ENCODE data around the gene GNAZ. TPM values are rescaled to one million over a fixed set of nuclear protein-coding genes. Genes with fewer than 3 reads are reported as not detected.

The GNAZ gene
- total RNA-seq, 1 donor from 2014 or later = 1.1 TPM

GRCh38 chr22:23068096-23068831 lies 2.1 kb upstream of the GNAZ start:
- H3K27ac ChIP-seq (ENCODE audit: low read depth, low read length) = no peak overlapping the region
- Mint-ChIP-seq H3K9me3 (ENCODE audit: unreplicated experiment) (peaks cover 5% of the 10 kb centered on the region), H3K4me1 (ENCODE audit: low read depth, unreplicated experiment) (peaks cover 4% of the 10 kb centered on the region), H3K27ac (ENCODE audit: unreplicated experiment) (no peak overlapping the region), H3K36me3 (ENCODE audit: low read depth, unreplicated experiment) (no peaks in the 10 kb centered on the region), H3K27me3 (ENCODE audit: low read depth, unreplicated experiment) (peaks cover 72% of the 10 kb centered on the region), H3K4me3 (ENCODE audit: unreplicated experiment) (no peak overlapping the region)
- no peak overlapping the region for H3K4me2 ChIP-seq (ENCODE audit: low read length)
- no peaks in the 10 kb centered on the region for H3K9me3 ChIP-seq (ENCODE audit: insufficient read depth, low read depth, low read length)
- no peaks in the 10 kb centered on the region for H3K79me2 ChIP-seq (ENCODE audit: insufficient read depth, low read length)
- H3K9ac ChIP-seq (ENCODE audit: low read length) = no peak overlapping the region
- peaks cover 14% of the 10 kb centered on the region for H4K20me1 ChIP-seq (ENCODE audit: insufficient read depth, low read length)
- TF ChIP-seq CTCF (IDR thresholded peaks at IDR 0.05; ENCODE audit: insufficient read depth, low read depth, low read length) = no peak
- no peak for TF ChIP-seq EZH2 (IDR thresholded peaks at IDR 0.05; ENCODE audit: insufficient read depth, low read length)
- no peak overlapping the region for H2AFZ ChIP-seq (ENCODE audit: low read depth, low read length)
- no peaks in the 10 kb centered on the region for H3K36me3 ChIP-seq (ENCODE audit: insufficient read depth, low read length)
- H3K4me3 ChIP-seq (ENCODE audit: insufficient read depth, low read depth, low read length) = no peak overlapping the region
- FAIRE-seq (no peak), DNase-seq (ENCODE audit: low read depth) (no peak)
- H3K27me3 ChIP-seq (ENCODE audit: insufficient read depth, low read length) = peaks cover 4% of the 10 kb centered on the region
- H3K4me1 ChIP-seq (ENCODE audit: insufficient read depth, low read length) = peaks cover 13% of the 10 kb centered on the region

GRCh38 chr22:23068832-23069385 lies 1.4 kb upstream of the GNAZ start:
- H3K27ac Mint-ChIP-seq (ENCODE audit: unreplicated experiment) = no peak overlapping the region
- H3K27me3 Mint-ChIP-seq (ENCODE audit: low read depth, unreplicated experiment) = peaks cover 75% of the 10 kb centered on the region
- no peak overlapping the region for H3K4me3 Mint-ChIP-seq (ENCODE audit: unreplicated experiment)

More at GRCh38 chr22:23068832-23069385, 1.4 kb upstream of the GNAZ start:
- no peak for DNase-seq (ENCODE audit: low read depth)
- Histone ChIP-seq H3K79me2 (ENCODE audit: insufficient read depth, low read length) (no peaks in the 10 kb centered on the region), H3K9ac (ENCODE audit: low read length) (no peak overlapping the region), H3K4me2 (ENCODE audit: low read length) (no peak overlapping the region), H4K20me1 (ENCODE audit: insufficient read depth, low read length) (peaks cover 14% of the 10 kb centered on the region), H3K27ac (ENCODE audit: low read depth, low read length) (no peak overlapping the region), H3K4me1 (ENCODE audit: insufficient read depth, low read length) (peaks cover 13% of the 10 kb centered on the region), H2AFZ (ENCODE audit: low read depth, low read length) (no peak overlapping the region), H3K27me3 (ENCODE audit: insufficient read depth, low read length) (peaks cover 4% of the 10 kb centered on the region), H3K4me3 (ENCODE audit: insufficient read depth, low read depth, low read length) (no peak overlapping the region), H3K9me3 (ENCODE audit: insufficient read depth, low read depth, low read length) (no peaks in the 10 kb centered on the region), H3K36me3 (ENCODE audit: insufficient read depth, low read length) (no peaks in the 10 kb centered on the region)
- Mint-ChIP-seq H3K4me1 (ENCODE audit: low read depth, unreplicated experiment) (peaks cover 4% of the 10 kb centered on the region), H3K9me3 (ENCODE audit: unreplicated experiment) (peaks cover 5% of the 10 kb centered on the region), H3K36me3 (ENCODE audit: low read depth, unreplicated experiment) (no peaks in the 10 kb centered on the region)
- FAIRE-seq = no peak
- TF ChIP-seq EZH2 (IDR thresholded peaks at IDR 0.05; ENCODE audit: insufficient read depth, low read length) (no peak), CTCF (IDR thresholded peaks at IDR 0.05; ENCODE audit: insufficient read depth, low read depth, low read length) (no peak)

All from astrocyte (in vitro differentiated cells and primary cell).